Caco-2 (cell line): ENCODE results near the gene C2orf49. TPM values are rescaled to one million over a fixed set of nuclear protein-coding genes. Genes with fewer than 3 reads are reported as not detected.

ENCODE experiments used
- BruUV-seq: library from RNA; stranded (reverse); fragments of 400-500 nt; replicated peaks from 2 replicates; lab custom pipeline; 2021; lab: Mats Ljungman, UMichigan
- CTCF ChIA-PET: fragments of 300-600 bp; sonication (Branson Sonifier 250); formaldehyde crosslinking; loops from one replicate; lab custom pipeline; 2022; ENCODE audit warnings: antibody characterized with exemption; lab: Charles Lee
- POLR2A ChIA-PET: fragments of 300-600 bp; sonication (Branson Sonifier 250); formaldehyde crosslinking; loops from one replicate; lab custom pipeline; 2022; ENCODE audit warnings: antibody characterized with exemption; lab: Charles Lee
- DNase-seq, 2 experiments: peaks; one replicate each; pipeline versions ENCODE4 v3.0.0 to v3.0.0-alpha.2; 2020 to 2022
- H3K27me3 ChIP-seq: replicated peaks from 2 replicates; pipeline ENCODE4 v1.6.0; 2011; ENCODE audit warnings: low read length; ENCODE audit not compliant: control insufficient read depth, insufficient read depth
- H3K36me3 ChIP-seq: 2 replicates; pipeline ENCODE4 v1.5.1; 2011; ENCODE audit warnings: low read length; ENCODE audit not compliant: control insufficient read depth, insufficient read depth
- H3K4me1 ChIP-seq: fragments of 250-450 bp; sonication (Bioruptor Pico); 2 replicates; pipeline ENCODE4 v1.5.1; 2020; ENCODE audit warnings: mild to moderate bottlenecking
- H3K4me3 ChIP-seq: 2 replicates; pipeline ENCODE4 v1.5.1; 2011; ENCODE audit warnings: low read depth, mild to moderate bottlenecking, control low read depth, low read length
- H3K9me3 ChIP-seq: fragments of 250-450 bp; sonication (Bioruptor Pico); 2 replicates; pipeline ENCODE4 v1.5.1; 2020; ENCODE audit warnings: mild to moderate bottlenecking, moderate library complexity
- H3K27ac Mint-ChIP-seq: one replicate; pipeline ENCODE4 v1.8.0; 2022; ENCODE audit warnings: mixed read lengths; ENCODE audit not compliant: unreplicated experiment
- H3K27me3 Mint-ChIP-seq: one replicate; pipeline ENCODE4 v1.8.0; 2022; ENCODE audit warnings: mixed read lengths; ENCODE audit not compliant: insufficient read depth, unreplicated experiment
- H3K36me3 Mint-ChIP-seq: one replicate; pipeline ENCODE4 v1.8.0; 2022; ENCODE audit warnings: mild to moderate bottlenecking, mixed read lengths; ENCODE audit not compliant: insufficient read depth, unreplicated experiment
- H3K4me1 Mint-ChIP-seq: one replicate; pipeline ENCODE4 v1.8.0; 2022; ENCODE audit warnings: low read depth, mixed read lengths; ENCODE audit not compliant: unreplicated experiment
- H3K4me3 Mint-ChIP-seq: one replicate; pipeline ENCODE4 v1.8.0; 2022; ENCODE audit warnings: mild to moderate bottlenecking, moderate library complexity, mixed read lengths; ENCODE audit not compliant: unreplicated experiment
- H3K9me3 Mint-ChIP-seq: one replicate; pipeline ENCODE4 v1.8.0; 2022; ENCODE audit warnings: mixed read lengths; ENCODE audit not compliant: unreplicated experiment
- CTCF ChIP-seq, 2 experiments: fragments of 200-600 bp in 1 of 2; IDR thresholded peaks; 1 replicate in 1 of 2; 2 replicates in 1 of 2; pipeline versions ENCODE4 v1.5.1 to v1.8.0; 2011 to 2022; ENCODE audit warnings: antibody characterized with exemption in 1 of 2, control low read depth in 1 of 2, inconsistent platforms in 1 of 2, low read depth in 1 of 2, low read length in 1 of 2, mild to moderate bottlenecking in 1 of 2, moderate library complexity in 1 of 2; ENCODE audit not compliant: insufficient read depth in 1 of 2, severe bottlenecking in 1 of 2, unreplicated experiment in 1 of 2
- intact Hi-C: fragments of 100-400 bp; cut with micrococcal nuclease; formaldehyde crosslinking; loops from one replicate; pipeline ENCODE4 v1.10.0; 2022; ENCODE audit not compliant: unreplicated experiment
- total RNA-seq: library from RNA; stranded (reverse); gene quantifications from 2 replicates; pipeline ENCODE4 v1.2.3, GENCODE V29; 2022

The C2orf49 gene
- total RNA-seq, 1 experiment from 2014 or later = 24.8 TPM

GRCh38 chr2:105391763-105392662, 54.7 kb downstream of the C2orf49 start:
- Mint-ChIP-seq H3K27me3 (no peaks in the 10 kb centered on the region), H3K4me1 (peaks cover 55% of the 10 kb centered on the region), H3K27ac (peak overlapping the region; percentile 73), H3K36me3 (peaks cover 72% of the 10 kb centered on the region), H3K9me3 (no peaks in the 10 kb centered on the region), H3K4me3 (no peak overlapping the region)
- H3K27me3 ChIP-seq = no peaks in the 10 kb centered on the region
- no peaks in the 10 kb centered on the region for H3K9me3 ChIP-seq
- CTCF ChIA-PET = interaction anchor here (1.6 kb wide), 1 partner anchor 12 kb away, joined by 4 read pairs; no protein-coding TSS in a partner anchor
- DNase-seq = no peak
- peaks cover 58% of the 10 kb centered on the region for H3K4me1 ChIP-seq
- intact Hi-C loops = no loop called here
- POLR2A ChIA-PET = interaction anchor here (0.6 kb wide), 1 partner anchor 169 kb away, joined by 5 read pairs; no protein-coding TSS in a partner anchor
- no peaks in the 10 kb centered on the region for H3K36me3 ChIP-seq
- TF ChIP-seq CTCF (IDR thresholded peaks at IDR 0.05; ENCODE audit: insufficient read depth in 1 of 2, low read depth in 1 of 2, low read length in 1 of 2, severe bottlenecking in 1 of 2, unreplicated experiment in 1 of 2) = no peak
- H3K4me3 ChIP-seq = no peak overlapping the region
- no TSS peak for BruUV-seq

- Histone ChIP-seq H3K27me3 (no peaks in the 10 kb centered on the region), H3K9me3 (no peaks in the 10 kb centered on the region), H3K4me1 (peaks cover 66% of the 10 kb centered on the region), H3K4me3 (no peak overlapping the region), H3K36me3 (no peaks in the 10 kb centered on the region)
- H3K36me3 Mint-ChIP-seq = peaks cover 60% of the 10 kb centered on the region
- peaks cover 50% of the 10 kb centered on the region for H3K4me1 Mint-ChIP-seq
- no peak for DNase-seq
- H3K27ac Mint-ChIP-seq = no peak overlapping the region
- intact Hi-C loops = no loop called here
- H3K4me3 Mint-ChIP-seq = no peak overlapping the region
- TF ChIP-seq CTCF (IDR thresholded peaks at IDR 0.05; ENCODE audit: insufficient read depth in 1 of 2, low read depth in 1 of 2, low read length in 1 of 2, severe bottlenecking in 1 of 2, unreplicated experiment in 1 of 2) = no peak
- no TSS peak for BruUV-seq
- POLR2A ChIA-PET = no interaction called here
- H3K27me3 Mint-ChIP-seq = no peaks in the 10 kb centered on the region
- H3K9me3 Mint-ChIP-seq = no peaks in the 10 kb centered on the region
- CTCF ChIA-PET = no interaction called here
Measured at GRCh38 chr2:105393373-105394055, 56.2 kb downstream of the C2orf49 start.

GRCh38 chr2:105394951-105395611, 57.7 kb downstream of the C2orf49 start:
- no peaks in the 10 kb centered on the region for H3K36me3 ChIP-seq
- intact Hi-C loops = loop anchor here (5.0 kb wide), 1 partner anchor 47 kb away; no protein-coding TSS in a partner anchor
- Mint-ChIP-seq H3K4me3 (peak overlapping the region; percentile 97), H3K27ac (peak overlapping the region; percentile 16), H3K9me3 (no peaks in the 10 kb centered on the region), H3K4me1 (peaks cover 57% of the 10 kb centered on the region), H3K36me3 (peaks cover 48% of the 10 kb centered on the region), H3K27me3 (no peaks in the 10 kb centered on the region)
- no peaks in the 10 kb centered on the region for H3K9me3 ChIP-seq
- ChIA-PET CTCF (no interaction called here), POLR2A (interaction anchor here (0.5 kb wide), 1 partner anchor 84 kb away, joined by 4 read pairs; no protein-coding TSS in a partner anchor)
- no peaks in the 10 kb centered on the region for H3K27me3 ChIP-seq
- H3K4me1 ChIP-seq = peaks cover 54% of the 10 kb centered on the region
- no peak overlapping the region for H3K4me3 ChIP-seq
- no peak for DNase-seq
- TF ChIP-seq CTCF (IDR thresholded peaks at IDR 0.05; ENCODE audit: insufficient read depth in 1 of 2, low read depth in 1 of 2, low read length in 1 of 2, severe bottlenecking in 1 of 2, unreplicated experiment in 1 of 2) = no peak
- no TSS peak for BruUV-seq
